GM10847 (cell line): ENCODE results near the gene REX1BD.

Experiments
- POLR2A ChIP-seq: IDR thresholded peaks from 2 replicates; pipeline ENCODE4 v1.6.1; 2011; ENCODE audit not compliant: insufficient read length; ENCODE audit errors: extremely low read depth

Gene REX1BD

GRCh38 chr19:18593367-18594095 lies 4.9 kb downstream of the REX1BD start:
- no peak for TF ChIP-seq POLR2A

- no peak for TF ChIP-seq POLR2A
Measured at GRCh38 chr19:18594096-18594823, 5.7 kb downstream of the REX1BD start.

- no peak for TF ChIP-seq POLR2A
Measured at GRCh38 chr19:18594824-18595373, 6.3 kb downstream of the REX1BD start.

- no peak for TF ChIP-seq POLR2A
Measured at GRCh38 chr19:18595475-18595874, 6.9 kb downstream of the REX1BD start.

- TF ChIP-seq POLR2A: no peak
Measured at GRCh38 chr19:18596752-18597157, 8.2 kb downstream of the REX1BD start.

- no peak for TF ChIP-seq POLR2A
Measured at GRCh38 chr19:18597809-18598660, 9.4 kb downstream of the REX1BD start.

GRCh38 chr19:18599485-18599884 lies 10.9 kb downstream of the REX1BD start:
- no peak for TF ChIP-seq POLR2A

- no peak for TF ChIP-seq POLR2A
Measured at GRCh38 chr19:18601875-18602274, 13.3 kb downstream of the REX1BD start.

- TF ChIP-seq POLR2A: no peak
Measured at GRCh38 chr19:18603255-18603957, 14.8 kb downstream of the REX1BD start.

GRCh38 chr19:18603958-18604819 lies 15.6 kb downstream of the REX1BD start:
- no peak for TF ChIP-seq POLR2A

GRCh38 chr19:18604820-18605159 lies 16.2 kb downstream of the REX1BD start:
- no peak for TF ChIP-seq POLR2A

- TF ChIP-seq POLR2A: no peak
Measured at GRCh38 chr19:18605196-18605545, 16.6 kb downstream of the REX1BD start.

- no peak for TF ChIP-seq POLR2A
Measured at GRCh38 chr19:18605546-18606280, 17.1 kb downstream of the REX1BD start.
